Neural progenitor cell (in vitro differentiated cells): Measurements from ENCODE around the gene RPS19. TPM values are rescaled to one million over a fixed set of nuclear protein-coding genes. Genes with fewer than 3 reads are reported as not detected.

Experiments used
- DNase-seq: peaks from one replicate; pipeline ENCODE4 v3.0.0-alpha.2; 2016; ENCODE audit warnings: low spot score
- H2AFZ ChIP-seq: fragments of 200-600 bp; sonication (generic); replicated peaks from 2 replicates; pipeline ENCODE4 v1.6.1; 2016; ENCODE audit warnings: antibody characterized with exemption
- H3F3A ChIP-seq: fragments of 200-600 bp; sonication (generic); 2 replicates; pipeline ENCODE4 v1.6.1; 2016; ENCODE audit warnings: antibody characterized with exemption, low read depth
- H3K27ac ChIP-seq: fragments of 200-600 bp; sonication (generic); 2 replicates; pipeline ENCODE4 v1.5.1; 2016; ENCODE audit warnings: mild to moderate bottlenecking
- H3K27me3 ChIP-seq: fragments of 200-600 bp; sonication (generic); 2 replicates; pipeline ENCODE4 v1.6.1; 2016; ENCODE audit warnings: mild to moderate bottlenecking, moderate library complexity
- H3K36me3 ChIP-seq: fragments of 200-600 bp; sonication (generic); 2 replicates; pipeline ENCODE4 v1.5.1; 2016
- H3K4me1 ChIP-seq: fragments of 200-600 bp; sonication (generic); 2 replicates; pipeline ENCODE4 v1.6.1; 2016; ENCODE audit warnings: mixed run types
- H3K4me2 ChIP-seq: fragments of 200-600 bp; sonication (generic); 2 replicates; pipeline ENCODE4 v1.6.1; 2016
- H3K4me3 ChIP-seq: fragments of 200-600 bp; sonication (generic); 2 replicates; pipeline ENCODE4 v1.5.1; 2016
- H3K79me2 ChIP-seq: fragments of 200-600 bp; sonication (generic); 2 replicates; pipeline ENCODE4 v1.6.1; 2016; ENCODE audit warnings: low read depth
- H3K9ac ChIP-seq: fragments of 200-600 bp; sonication (generic); 2 replicates; pipeline ENCODE4 v1.6.1; 2016
- H3K9me3 ChIP-seq: fragments of 200-600 bp; sonication (generic); 2 replicates; pipeline ENCODE4 v1.5.1; 2016; ENCODE audit warnings: low read depth
- H4K20me1 ChIP-seq: fragments of 200-600 bp; sonication (generic); 2 replicates; pipeline ENCODE4 v1.6.1; 2016; ENCODE audit warnings: low read depth
- H3K27ac Mint-ChIP-seq: 3 replicates; pipeline ENCODE4 v1.8.0; 2021; ENCODE audit warnings: mixed read lengths
- H3K27me3 Mint-ChIP-seq: 2 replicates; pipeline ENCODE4 v1.8.0; 2022; ENCODE audit warnings: low read depth, mild to moderate bottlenecking, inconsistent platforms, moderate library complexity, mixed read lengths; ENCODE audit not compliant: insufficient read depth
- H3K36me3 Mint-ChIP-seq: 3 replicates; pipeline ENCODE4 v1.8.0; 2021; ENCODE audit warnings: mixed read lengths
- H3K4me1 Mint-ChIP-seq: 3 replicates; pipeline ENCODE4 v1.8.0; 2021; ENCODE audit warnings: mixed read lengths
- H3K4me3 Mint-ChIP-seq: 3 replicates; pipeline ENCODE4 v1.8.0; 2021; ENCODE audit warnings: mild to moderate bottlenecking, moderate library complexity, mixed read lengths
- H3K9me3 Mint-ChIP-seq: 3 replicates; pipeline ENCODE4 v1.8.0; 2020; ENCODE audit warnings: mixed read lengths
- EZH2 ChIP-seq: fragments of 200-600 bp; sonication (generic); IDR thresholded peaks from 2 replicates; pipeline ENCODE4 v1.6.1; 2017; ENCODE audit warnings: antibody characterized with exemption, mild to moderate bottlenecking, moderate library complexity
- EZH2phosphoT487 ChIP-seq: fragments of 200-600 bp; sonication (generic); IDR thresholded peaks from 2 replicates; pipeline ENCODE4 v1.6.1; 2017; ENCODE audit warnings: antibody characterized with exemption
- total RNA-seq: library from RNA; depleted of rRNA; stranded (reverse); fragments of >200 nt; gene quantifications from 2 replicates; pipeline ENCODE4 v1.2.3, GENCODE V29; 2015; ENCODE audit warnings: low replicate concordance
- TF ChIP-seq, protein P1 (sequence below): fragments of 200-600 bp; sonication (generic); IDR thresholded peaks from 2 replicates; pipeline ENCODE4 v1.5.1; 2017; ENCODE audit warnings: antibody characterized with exemption, mild to moderate bottlenecking

The RPS19 gene
- total RNA-seq, 1 donor from 2014 or later = 1,422 TPM

GRCh38 chr19:41890936-41891335 lies 30.9 kb downstream of the RPS19 start:
- Histone ChIP-seq H3K27me3 (no peaks in the 10 kb centered on the region), H3K36me3 (no peaks in the 10 kb centered on the region)
- H3K36me3 Mint-ChIP-seq = peaks cover 3% of the 10 kb centered on the region

DNA sequence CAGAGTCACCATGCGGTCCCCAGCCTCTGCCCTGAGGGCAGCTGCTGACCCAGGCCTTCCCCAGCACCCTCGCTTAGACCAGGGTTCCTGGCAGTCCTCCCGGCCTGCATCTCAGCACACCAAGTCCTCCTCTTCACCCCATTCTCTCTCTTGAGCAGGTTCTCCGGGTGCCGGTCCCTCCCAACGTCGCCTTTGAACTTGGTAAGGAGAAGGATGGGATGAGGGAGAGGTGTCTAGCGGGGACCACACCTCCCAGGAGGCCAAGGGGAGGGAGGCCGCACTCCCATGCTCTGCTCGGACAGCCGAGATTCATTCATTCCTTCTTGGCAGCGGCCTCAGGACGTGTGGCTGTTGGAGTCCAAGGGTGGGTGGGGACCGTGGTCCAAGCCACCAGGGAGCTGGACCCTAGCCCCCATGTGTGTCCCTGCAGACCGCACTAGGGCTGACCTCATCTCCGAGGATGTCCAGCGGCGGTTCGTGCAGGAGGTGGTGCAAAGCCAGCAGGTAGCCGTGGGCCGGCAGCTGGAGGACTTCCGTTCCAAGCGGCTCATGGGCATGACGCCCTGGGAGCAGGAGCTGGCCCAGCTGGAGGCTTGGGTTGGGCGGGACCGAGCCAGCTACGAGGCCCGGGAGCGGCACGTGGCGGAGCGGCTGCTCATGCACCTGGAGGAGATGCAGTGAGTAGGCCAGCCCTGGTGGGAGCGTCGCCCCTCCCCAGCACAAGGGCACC lies 32.3 kb downstream of the RPS19 start:
- no peaks in the 10 kb centered on the region for H3F3A ChIP-seq
- H3K9me3 ChIP-seq = no peaks in the 10 kb centered on the region
- Mint-ChIP-seq H3K4me1 (no peaks in the 10 kb centered on the region), H3K36me3 (peaks cover 3% of the 10 kb centered on the region), H3K9me3 (no peaks in the 10 kb centered on the region), H3K27ac (no peak overlapping the region), H3K27me3 (peaks cover 7% of the 10 kb centered on the region), H3K4me3 (no peak overlapping the region)
- H3K27me3 ChIP-seq = no peaks in the 10 kb centered on the region
- no peaks in the 10 kb centered on the region for H4K20me1 ChIP-seq
- H3K27ac ChIP-seq = no peak overlapping the region
- no peak for DNase-seq
- H3K4me2 ChIP-seq = no peak overlapping the region
- no peaks in the 10 kb centered on the region for H3K79me2 ChIP-seq
- H3K4me1 ChIP-seq = no peaks in the 10 kb centered on the region
- TF ChIP-seq EZH2 (no peak), EZH2phosphoT487 (no peak)
- TF ChIP-seq, protein P1, sequence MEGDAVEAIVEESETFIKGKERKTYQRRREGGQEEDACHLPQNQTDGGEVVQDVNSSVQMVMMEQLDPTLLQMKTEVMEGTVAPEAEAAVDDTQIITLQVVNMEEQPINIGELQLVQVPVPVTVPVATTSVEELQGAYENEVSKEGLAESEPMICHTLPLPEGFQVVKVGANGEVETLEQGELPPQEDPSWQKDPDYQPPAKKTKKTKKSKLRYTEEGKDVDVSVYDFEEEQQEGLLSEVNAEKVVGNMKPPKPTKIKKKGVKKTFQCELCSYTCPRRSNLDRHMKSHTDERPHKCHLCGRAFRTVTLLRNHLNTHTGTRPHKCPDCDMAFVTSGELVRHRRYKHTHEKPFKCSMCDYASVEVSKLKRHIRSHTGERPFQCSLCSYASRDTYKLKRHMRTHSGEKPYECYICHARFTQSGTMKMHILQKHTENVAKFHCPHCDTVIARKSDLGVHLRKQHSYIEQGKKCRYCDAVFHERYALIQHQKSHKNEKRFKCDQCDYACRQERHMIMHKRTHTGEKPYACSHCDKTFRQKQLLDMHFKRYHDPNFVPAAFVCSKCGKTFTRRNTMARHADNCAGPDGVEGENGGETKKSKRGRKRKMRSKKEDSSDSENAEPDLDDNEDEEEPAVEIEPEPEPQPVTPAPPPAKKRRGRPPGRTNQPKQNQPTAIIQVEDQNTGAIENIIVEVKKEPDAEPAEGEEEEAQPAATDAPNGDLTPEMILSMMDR = no peak
- no peak overlapping the region for H2AFZ ChIP-seq
- H3K9ac ChIP-seq = no peak overlapping the region
- H3K4me3 ChIP-seq = no peak overlapping the region
- no peaks in the 10 kb centered on the region for H3K36me3 ChIP-seq

More at GRCh38 chr19:41890936-41891335, 30.9 kb downstream of the RPS19 start:
- Histone ChIP-seq H4K20me1 (no peaks in the 10 kb centered on the region), H3F3A (no peaks in the 10 kb centered on the region), H3K4me2 (no peak overlapping the region), H2AFZ (no peak overlapping the region), H3K4me3 (no peak overlapping the region), H3K79me2 (no peaks in the 10 kb centered on the region), H3K9me3 (no peaks in the 10 kb centered on the region), H3K9ac (no peak overlapping the region), H3K27ac (no peak overlapping the region), H3K4me1 (no peaks in the 10 kb centered on the region)
- no peak for DNase-seq
- Mint-ChIP-seq H3K4me1 (no peaks in the 10 kb centered on the region), H3K27me3 (peaks cover 7% of the 10 kb centered on the region), H3K27ac (no peak overlapping the region), H3K4me3 (no peak overlapping the region), H3K9me3 (no peaks in the 10 kb centered on the region)
- TF ChIP-seq, protein P1 = no peak
- TF ChIP-seq EZH2 = no peak
- TF ChIP-seq EZH2phosphoT487 = no peak

DNA sequence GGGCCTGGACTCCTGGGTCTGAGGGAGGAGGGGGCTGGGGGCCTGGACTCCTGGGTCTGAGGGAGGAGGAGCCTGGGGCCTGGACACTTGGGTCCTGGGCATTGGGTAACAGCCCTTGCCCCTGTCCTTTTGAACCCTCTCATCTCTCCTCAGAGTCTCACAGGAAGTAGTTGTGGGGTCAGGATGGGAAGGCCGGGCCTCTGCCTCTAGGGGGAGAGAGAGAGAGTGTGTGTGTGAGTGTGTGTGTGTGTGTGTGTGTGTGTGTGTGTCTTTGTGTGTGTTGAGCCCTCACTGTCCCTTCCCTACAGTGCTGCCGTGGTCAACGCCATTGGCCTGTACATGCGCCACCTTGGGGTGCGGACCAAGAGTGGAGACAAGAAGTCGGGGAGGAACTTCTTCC lies 33.8 kb downstream of the RPS19 start:
- Histone ChIP-seq H3K27ac (no peak overlapping the region), H3K4me1 (no peaks in the 10 kb centered on the region), H2AFZ (no peak overlapping the region), H3K4me3 (no peak overlapping the region), H3K9me3 (no peaks in the 10 kb centered on the region), H3F3A (no peaks in the 10 kb centered on the region), H4K20me1 (no peaks in the 10 kb centered on the region), H3K36me3 (no peaks in the 10 kb centered on the region), H3K27me3 (no peaks in the 10 kb centered on the region), H3K4me2 (no peak overlapping the region), H3K9ac (no peak overlapping the region), H3K79me2 (no peaks in the 10 kb centered on the region)
- TF ChIP-seq EZH2 (no peak), EZH2phosphoT487 (no peak)
- TF ChIP-seq, protein P1 = peak; percentile 22
- peak; percentile 38 for DNase-seq
- Mint-ChIP-seq H3K9me3 (no peaks in the 10 kb centered on the region), H3K27me3 (peaks cover 7% of the 10 kb centered on the region), H3K4me3 (no peak overlapping the region), H3K36me3 (peaks cover 3% of the 10 kb centered on the region), H3K27ac (no peak overlapping the region), H3K4me1 (no peaks in the 10 kb centered on the region)
